GM12878 (cell line): Measurements from ENCODE around the gene FLAD1. TPM values are rescaled to one million over a fixed set of nuclear protein-coding genes. Genes with fewer than 3 reads are reported as not detected.

Experiments
- ATAC-seq: fragments of 200-7000 bp; cut with Tn5 transposase; 3 replicates; pipeline ENCODE4 v1.9.1; 2020; ENCODE audit warnings: mild to moderate bottlenecking, moderate library complexity
- BruUV-seq: library from RNA; stranded (reverse); fragments of 400-500 nt; replicated peaks from 2 replicates; lab custom pipeline; 2021; lab: Mats Ljungman, UMichigan
- CTCF ChIA-PET: fragments of 300-600 bp; sonication (Branson Sonifier 250); formaldehyde crosslinking; extraction: SDS; loops from one replicate; lab custom pipeline; 2021; ENCODE audit warnings: inconsistent platforms; lab: Yijun Ruan, JAX
- POLR2A ChIA-PET: fragments of 350-600 bp; formaldehyde crosslinking; extraction: SDS; loops from one replicate; lab custom pipeline; 2021; ENCODE audit warnings: inconsistent platforms; lab: Charles Lee
- RAD21 ChIA-PET: fragments of 300-600 bp; sonication (Branson Sonifier 250); formaldehyde crosslinking; loops from one replicate; lab custom pipeline; 2023; ENCODE audit warnings: antibody characterized with exemption; ENCODE audit not compliant: unreplicated experiment; lab: Charles Lee
- SMC1A ChIA-PET: fragments of 300-600 bp; sonication (Branson Sonifier 250); formaldehyde crosslinking; loops from one replicate; lab custom pipeline; 2023; ENCODE audit not compliant: unreplicated experiment, uncharacterized antibody; lab: Charles Lee
- DNase-seq: peaks from one replicate; pipeline ENCODE4 v3.0.0-alpha.2; 2011; ENCODE audit warnings: low read depth, low spot score
- FAIRE-seq: peaks from 3 replicates; lab custom pipeline; 2011; peaks lifted over from hg19 to GRCh38; lab: Jason Lieb, UNC
- H2AFZ ChIP-seq: 2 replicates; pipeline ENCODE4 v1.6.0; 2011; ENCODE audit warnings: low read depth, low read length, control low read depth; ENCODE audit not compliant: control insufficient read depth
- H3K27ac ChIP-seq: 2 replicates; pipeline ENCODE4 v1.5.1; 2011; ENCODE audit warnings: control low read depth; ENCODE audit not compliant: control insufficient read depth, insufficient read depth
- H3K27me3 ChIP-seq, 2 experiments: replicated peaks in 1 of 2; 2 replicates each; pipeline versions ENCODE4 v1.6.0 to v1.6.1; 2011; ENCODE audit warnings: low read length in 1 of 2; ENCODE audit not compliant: control insufficient read depth in 2 of 2, insufficient read depth in 2 of 2
- H3K36me3 ChIP-seq, 2 experiments: 2 replicates each; pipeline ENCODE4 v1.5.1; 2011; ENCODE audit warnings: low read length in 1 of 2; ENCODE audit not compliant: control insufficient read depth in 2 of 2, insufficient read depth in 2 of 2
- H3K4me1 ChIP-seq: 2 replicates; pipeline ENCODE4 v1.6.1; 2011; ENCODE audit warnings: mild to moderate bottlenecking, low read length, moderate library complexity, mixed read lengths; ENCODE audit not compliant: control insufficient read depth, insufficient read depth
- H3K4me2 ChIP-seq: 2 replicates; pipeline ENCODE4 v1.6.0; 2011; ENCODE audit warnings: control low read depth; ENCODE audit not compliant: control insufficient read depth, insufficient read depth
- H3K4me3 ChIP-seq: fragments of 200-600 bp; sonication (generic); 2 replicates; pipeline ENCODE4 v1.5.1; 2016
- H3K79me2 ChIP-seq: 2 replicates; pipeline ENCODE4 v1.6.0; 2011; ENCODE audit warnings: low read length; ENCODE audit not compliant: control insufficient read depth, insufficient read depth
- H3K9ac ChIP-seq: 2 replicates; pipeline ENCODE4 v1.8.0; 2011; ENCODE audit warnings: low read length, control low read depth, mixed read lengths; ENCODE audit not compliant: control insufficient read depth, insufficient read depth
- H3K9me3 ChIP-seq: replicated peaks from 3 replicates; pipeline ENCODE4 v1.5.1; 2011; ENCODE audit warnings: mild to moderate bottlenecking, low read length; ENCODE audit not compliant: control insufficient read depth, insufficient read depth
- H4K20me1 ChIP-seq: 2 replicates; pipeline ENCODE4 v1.6.0; 2011; ENCODE audit not compliant: control insufficient read depth, insufficient read depth
- EGR1 ChIP-seq, 2 experiments: IDR thresholded peaks; 1 replicate in 1 of 2; 2 replicates in 1 of 2; pipeline ENCODE4 v1.6.1; 2011 to 2012; ENCODE audit warnings: low read depth in 2 of 2, low read length in 2 of 2, borderline replicate concordance in 1 of 2, mild to moderate bottlenecking in 1 of 2, moderate library complexity in 1 of 2
- IKZF2 ChIP-seq, 2 experiments: fragments of 450-650 bp; IDR thresholded peaks; 2 replicates each; pipeline ENCODE4 v1.6.1; 2017; ENCODE audit warnings: mild to moderate bottlenecking in 2 of 2, moderate library complexity in 2 of 2
- NR2C2 ChIP-seq: IDR thresholded peaks from 2 replicates; pipeline ENCODE4 v1.6.1; 2011; ENCODE audit warnings: borderline replicate concordance, low read depth; ENCODE audit not compliant: control insufficient read depth, insufficient read length
- POLR2AphosphoS2 ChIP-seq: IDR thresholded peaks from 2 replicates; pipeline ENCODE4 v1.6.1; 2011; ENCODE audit warnings: low read depth, mild to moderate bottlenecking, low read length, improper control_type of control experiment, moderate library complexity
- RCOR1 ChIP-seq: conservative IDR thresholded peaks from 2 replicates; pipeline ENCODE4 v1.6.1; 2012; ENCODE audit warnings: low read depth, low read length, improper control_type of control experiment
- SMAD5 ChIP-seq: IDR thresholded peaks from 2 replicates; pipeline ENCODE4 v1.6.1; 2016; ENCODE audit warnings: antibody characterized with exemption, low read depth
- SREBF1 ChIP-seq: IDR thresholded peaks from 2 replicates; pipeline ENCODE4 v1.6.1; 2012; ENCODE audit warnings: mild to moderate bottlenecking, low read length
- SRF ChIP-seq, 2 experiments: IDR thresholded peaks; 2 replicates each; pipeline ENCODE4 v1.6.1; 2011; ENCODE audit warnings: low read depth in 2 of 2, low read length in 2 of 2, mild to moderate bottlenecking in 1 of 2, moderate library complexity in 1 of 2
- STAT1 ChIP-seq: fragments of 450-650 bp; conservative IDR thresholded peaks from 2 replicates; pipeline ENCODE4 v1.6.1; 2014; ENCODE audit warnings: antibody characterized with exemption, mild to moderate bottlenecking
- ZNF207 ChIP-seq: fragments of 450-650 bp; IDR thresholded peaks from 2 replicates; pipeline ENCODE4 v1.6.1; 2014; ENCODE audit warnings: antibody characterized with exemption, mild to moderate bottlenecking, borderline replicate concordance
- WGBS: methylation state at CpG from one replicate; pipeline ENCODE4 v1.1.6; 2016; ENCODE audit warnings: low lambda C conversion rate; ENCODE audit not compliant: insufficient replicate concordance, insufficient coverage; ENCODE audit errors: missing lambda C conversion rate; 5-methylcytosine and 5-hydroxymethylcytosine counted together
- in situ Hi-C: fragments of 300-500 bp; cut with MboI; formaldehyde crosslinking; loops from 9 replicates; pipeline ENCODE4 v1.14.3; 2018; ENCODE audit warnings: mixed read lengths
- intact Hi-C: fragments of 100-400 bp; cut with micrococcal nuclease; formaldehyde crosslinking; loops from one replicate; pipeline ENCODE4 v1.14.2; 2022; ENCODE audit not compliant: unreplicated experiment
- polyA plus RNA-seq, 11 experiments: library from polyadenylated mRNA; depleted of rRNA in 4 of 11; unstranded in 6 of 11; stranded (reverse) in 5 of 11; fragments of >200 nt; fragmentation: Nextera tagmentation in 4 of 11; fragmentation: Illumina TruSeq in 1 of 11; extraction: Ambion mirVana in 4 of 11; extraction: Trizol in 1 of 11; gene quantifications; 1 replicate in 1 of 11; 2 replicates in 10 of 11; pipeline versions ENCODE4 v1.2.1 to v1.2.3, GENCODE V29; 2011 to 2016; ENCODE audit warnings: inconsistent platforms in 2 of 11, missing spikeins in 2 of 11, low read depth in 1 of 11
- total RNA-seq, 4 experiments: library from RNA; depleted of rRNA in 3 of 4; stranded (reverse); fragments of >200 nt in 3 of 4; fragmentation: Illumina TruSeq in 1 of 4; extraction: Trizol in 1 of 4; gene quantifications; 2 replicates each; pipeline versions ENCODE4 v1.2.1 to v1.2.3, GENCODE V29; 2013 to 2021
- TF ChIP-seq, protein P1 (sequence below): fragments of 450-650 bp; IDR thresholded peaks from 2 replicates; pipeline ENCODE4 v1.6.1; 2018; ENCODE audit warnings: borderline replicate concordance, mild to moderate bottlenecking; ENCODE audit not compliant: partially characterized antibody
- TF ChIP-seq, protein P2 (sequence below): fragments of 450-650 bp; IDR thresholded peaks from 2 replicates; pipeline ENCODE4 v1.6.1; 2017; ENCODE audit warnings: mild to moderate bottlenecking, moderate library complexity
- TF ChIP-seq, protein P3 (sequence below): IDR thresholded peaks from 2 replicates; pipeline ENCODE4 v1.6.1; 2011; ENCODE audit warnings: borderline replicate concordance, low read depth, mild to moderate bottlenecking, moderate library complexity, mixed read lengths, low read length; ENCODE audit not compliant: insufficient read depth; ENCODE audit errors: extremely low read length

Gene FLAD1
- total and polyA plus RNA-seq, 10 of the 15 experiments (the other 5 are each of a cell fraction or from before 2014, with no cell fraction given): 22.9 to 93.4 (median 56.6) TPM

DNA sequence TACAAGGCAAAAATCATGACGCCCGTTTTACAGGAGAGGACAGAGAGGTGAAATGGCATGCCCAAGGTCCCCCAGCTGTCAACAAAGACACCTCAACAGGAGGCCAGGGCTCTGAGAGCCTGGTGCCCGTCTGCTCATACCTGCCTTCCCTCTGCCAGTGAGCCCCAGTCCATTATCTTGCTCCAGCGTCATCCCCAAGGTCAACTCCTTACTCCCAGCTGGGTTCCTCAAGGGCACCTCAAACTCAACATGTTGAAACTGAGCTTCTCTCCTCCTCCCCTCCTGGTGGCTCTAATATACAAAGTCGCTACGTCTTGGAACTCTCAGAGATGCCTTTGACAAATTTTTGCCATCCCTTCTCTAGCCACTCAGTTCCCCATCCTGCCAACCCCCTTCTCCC, 30.5 kb upstream of the FLAD1 start (continued):
- TF ChIP-seq, protein P1, sequence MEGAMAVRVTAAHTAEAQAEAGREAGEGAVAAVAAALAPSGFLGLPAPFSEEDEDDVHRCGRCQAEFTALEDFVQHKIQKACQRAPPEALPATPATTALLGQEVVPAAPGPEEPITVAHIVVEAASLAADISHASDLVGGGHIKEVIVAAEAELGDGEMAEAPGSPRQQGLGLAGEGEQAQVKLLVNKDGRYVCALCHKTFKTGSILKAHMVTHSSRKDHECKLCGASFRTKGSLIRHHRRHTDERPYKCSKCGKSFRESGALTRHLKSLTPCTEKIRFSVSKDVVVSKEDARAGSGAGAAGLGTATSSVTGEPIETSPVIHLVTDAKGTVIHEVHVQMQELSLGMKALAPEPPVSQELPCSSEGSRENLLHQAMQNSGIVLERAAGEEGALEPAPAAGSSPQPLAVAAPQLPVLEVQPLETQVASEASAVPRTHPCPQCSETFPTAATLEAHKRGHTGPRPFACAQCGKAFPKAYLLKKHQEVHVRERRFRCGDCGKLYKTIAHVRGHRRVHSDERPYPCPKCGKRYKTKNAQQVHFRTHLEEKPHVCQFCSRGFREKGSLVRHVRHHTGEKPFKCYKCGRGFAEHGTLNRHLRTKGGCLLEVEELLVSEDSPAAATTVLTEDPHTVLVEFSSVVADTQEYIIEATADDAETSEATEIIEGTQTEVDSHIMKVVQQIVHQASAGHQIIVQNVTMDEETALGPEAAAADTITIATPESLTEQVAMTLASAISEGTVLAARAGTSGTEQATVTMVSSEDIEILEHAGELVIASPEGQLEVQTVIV: no peak

DNA sequence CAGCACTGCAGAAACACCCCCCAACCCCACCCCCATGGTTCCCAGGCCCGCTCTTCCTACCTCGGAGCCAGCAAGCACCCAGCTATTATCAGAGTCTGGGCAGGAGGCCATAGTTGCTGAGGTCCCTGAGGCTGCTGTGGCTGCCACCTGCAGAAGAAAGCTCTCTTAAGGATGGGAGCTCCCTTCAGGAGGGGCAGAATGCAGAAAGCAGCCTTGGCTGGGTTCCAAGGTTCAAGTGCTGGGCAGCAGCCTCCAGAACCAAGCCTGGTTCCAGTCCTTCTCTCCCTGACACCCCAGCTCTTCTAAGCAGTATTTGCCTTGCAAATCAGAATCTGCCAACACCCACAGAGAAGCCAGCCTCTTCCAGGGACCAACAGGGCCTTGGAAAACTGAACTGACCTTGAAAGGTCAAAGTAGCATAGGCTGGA, 29.5 kb upstream of the FLAD1 start:
- H3K4me3 ChIP-seq: no peak overlapping the region
- ATAC-seq: no peak
- peaks cover 5% of the 10 kb centered on the region for H3K79me2 ChIP-seq
- no TSS peak for BruUV-seq
- ChIA-PET POLR2A (interaction anchor here (1.4 to 12.3 kb wide), 4 partner anchors 11 to 46 kb away, joined by 4 to 140 read pairs (median 12); partner anchors contain the start of genes CKS1B and SHC1), CTCF (interaction anchor here (1.0 to 3.0 kb wide), 10 partner anchors 12 to 285 kb away, joined by 3 to 17 read pairs (median 4); partner anchors contain the start of genes PMVK and SHC1), SMC1A (interaction anchor here (0.8 to 1.3 kb wide), 4 partner anchors 8 to 394 kb away, joined by 3 to 4 read pairs (median 3); no protein-coding TSS in a partner anchor), RAD21 (interaction anchor here (0.9 to 1.4 kb wide), 3 partner anchors 17 to 75 kb away, joined by 3 to 4 read pairs (median 4); partner anchors contain the start of gene SHC1)
- H3K4me2 ChIP-seq: peak overlapping the region; percentile 11
- peak overlapping the region; percentile 22 for H3K27ac ChIP-seq
- H2AFZ ChIP-seq: no peak overlapping the region
- intact Hi-C loops (no loop called here), in situ Hi-C loops (no loop called here)
- FAIRE-seq: no peak
- no peak for DNase-seq
- no peak for TF ChIP-seq POLR2AphosphoS2
- TF ChIP-seq SMAD5: no peak
- no peak for TF ChIP-seq SRF (IDR thresholded peaks at IDR 0.05; ENCODE audit: low read depth in 2 of 2, low read length in 2 of 2)
- TF ChIP-seq RCOR1: no peak
- TF ChIP-seq ZNF207: no peak
- TF ChIP-seq, protein P2, sequence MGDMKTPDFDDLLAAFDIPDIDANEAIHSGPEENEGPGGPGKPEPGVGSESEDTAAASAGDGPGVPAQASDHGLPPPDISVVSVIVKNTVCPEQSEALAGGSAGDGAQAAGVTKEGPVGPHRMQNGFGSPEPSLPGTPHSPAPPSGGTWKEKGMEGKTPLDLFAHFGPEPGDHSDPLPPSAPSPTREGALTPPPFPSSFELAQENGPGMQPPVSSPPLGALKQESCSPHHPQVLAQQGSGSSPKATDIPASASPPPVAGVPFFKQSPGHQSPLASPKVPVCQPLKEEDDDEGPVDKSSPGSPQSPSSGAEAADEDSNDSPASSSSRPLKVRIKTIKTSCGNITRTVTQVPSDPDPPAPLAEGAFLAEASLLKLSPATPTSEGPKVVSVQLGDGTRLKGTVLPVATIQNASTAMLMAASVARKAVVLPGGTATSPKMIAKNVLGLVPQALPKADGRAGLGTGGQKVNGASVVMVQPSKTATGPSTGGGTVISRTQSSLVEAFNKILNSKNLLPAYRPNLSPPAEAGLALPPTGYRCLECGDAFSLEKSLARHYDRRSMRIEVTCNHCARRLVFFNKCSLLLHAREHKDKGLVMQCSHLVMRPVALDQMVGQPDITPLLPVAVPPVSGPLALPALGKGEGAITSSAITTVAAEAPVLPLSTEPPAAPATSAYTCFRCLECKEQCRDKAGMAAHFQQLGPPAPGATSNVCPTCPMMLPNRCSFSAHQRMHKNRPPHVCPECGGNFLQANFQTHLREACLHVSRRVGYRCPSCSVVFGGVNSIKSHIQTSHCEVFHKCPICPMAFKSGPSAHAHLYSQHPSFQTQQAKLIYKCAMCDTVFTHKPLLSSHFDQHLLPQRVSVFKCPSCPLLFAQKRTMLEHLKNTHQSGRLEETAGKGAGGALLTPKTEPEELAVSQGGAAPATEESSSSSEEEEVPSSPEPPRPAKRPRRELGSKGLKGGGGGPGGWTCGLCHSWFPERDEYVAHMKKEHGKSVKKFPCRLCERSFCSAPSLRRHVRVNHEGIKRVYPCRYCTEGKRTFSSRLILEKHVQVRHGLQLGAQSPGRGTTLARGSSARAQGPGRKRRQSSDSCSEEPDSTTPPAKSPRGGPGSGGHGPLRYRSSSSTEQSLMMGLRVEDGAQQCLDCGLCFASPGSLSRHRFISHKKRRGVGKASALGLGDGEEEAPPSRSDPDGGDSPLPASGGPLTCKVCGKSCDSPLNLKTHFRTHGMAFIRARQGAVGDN: no peak
- TF ChIP-seq EGR1 (IDR thresholded peaks at IDR 0.05; ENCODE audit: borderline replicate concordance in 1 of 2, low read depth in 2 of 2, low read length in 2 of 2): no peak
- TF ChIP-seq STAT1: no peak
- TF ChIP-seq NR2C2: no peak
- TF ChIP-seq SREBF1: no peak
- TF ChIP-seq, protein P3, sequence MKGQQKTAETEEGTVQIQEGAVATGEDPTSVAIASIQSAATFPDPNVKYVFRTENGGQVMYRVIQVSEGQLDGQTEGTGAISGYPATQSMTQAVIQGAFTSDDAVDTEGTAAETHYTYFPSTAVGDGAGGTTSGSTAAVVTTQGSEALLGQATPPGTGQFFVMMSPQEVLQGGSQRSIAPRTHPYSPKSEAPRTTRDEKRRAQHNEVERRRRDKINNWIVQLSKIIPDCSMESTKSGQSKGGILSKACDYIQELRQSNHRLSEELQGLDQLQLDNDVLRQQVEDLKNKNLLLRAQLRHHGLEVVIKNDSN: no peak
- TF ChIP-seq IKZF2 (IDR thresholded peaks at IDR 0.05): no peak
- no peaks in the 10 kb centered on the region for H4K20me1 ChIP-seq
- no peaks in the 10 kb centered on the region for H3K9me3 ChIP-seq
- H3K4me1 ChIP-seq: peaks cover 42% of the 10 kb centered on the region
- no peak overlapping the region for H3K9ac ChIP-seq
- 100% methylated on average over 2 of the region's 2 CpGs for WGBS
- no peaks in the 10 kb centered on the region for H3K27me3 ChIP-seq
- peaks cover under 1 to 3% of the 10 kb centered on the region in 2 experiments; a peak in 1 of 4 replicates for H3K36me3 ChIP-seq
